GM12878 (cell line): Measurements from ENCODE around the gene CNTN4. TPM values are rescaled to one million over a fixed set of nuclear protein-coding genes. Genes with fewer than 3 reads are reported as not detected.

Experiments
- ATAC-seq: fragments of 200-7000 bp; cut with Tn5 transposase; 3 replicates; pipeline ENCODE4 v1.9.1; 2020; ENCODE audit warnings: mild to moderate bottlenecking, moderate library complexity
- BruUV-seq: library from RNA; stranded (reverse); fragments of 400-500 nt; replicated peaks from 2 replicates; lab custom pipeline; 2021; lab: Mats Ljungman, UMichigan
- CTCF ChIA-PET: fragments of 300-600 bp; sonication (Branson Sonifier 250); formaldehyde crosslinking; extraction: SDS; loops from one replicate; lab custom pipeline; 2021; ENCODE audit warnings: inconsistent platforms; lab: Yijun Ruan, JAX
- POLR2A ChIA-PET: fragments of 350-600 bp; formaldehyde crosslinking; extraction: SDS; loops from one replicate; lab custom pipeline; 2021; ENCODE audit warnings: inconsistent platforms; lab: Charles Lee
- RAD21 ChIA-PET: fragments of 300-600 bp; sonication (Branson Sonifier 250); formaldehyde crosslinking; loops from one replicate; lab custom pipeline; 2023; ENCODE audit warnings: antibody characterized with exemption; ENCODE audit not compliant: unreplicated experiment; lab: Charles Lee
- SMC1A ChIA-PET: fragments of 300-600 bp; sonication (Branson Sonifier 250); formaldehyde crosslinking; loops from one replicate; lab custom pipeline; 2023; ENCODE audit not compliant: unreplicated experiment, uncharacterized antibody; lab: Charles Lee
- DNase-seq: peaks from one replicate; pipeline ENCODE4 v3.0.0-alpha.2; 2011; ENCODE audit warnings: low read depth, low spot score
- FAIRE-seq: peaks from 3 replicates; lab custom pipeline; 2011; peaks lifted over from hg19 to GRCh38; lab: Jason Lieb, UNC
- H2AFZ ChIP-seq: 2 replicates; pipeline ENCODE4 v1.6.0; 2011; ENCODE audit warnings: low read depth, low read length, control low read depth; ENCODE audit not compliant: control insufficient read depth
- H3K27ac ChIP-seq: 2 replicates; pipeline ENCODE4 v1.5.1; 2011; ENCODE audit warnings: control low read depth; ENCODE audit not compliant: control insufficient read depth, insufficient read depth
- H3K27me3 ChIP-seq, 2 experiments: replicated peaks in 1 of 2; 2 replicates each; pipeline versions ENCODE4 v1.6.0 to v1.6.1; 2011; ENCODE audit warnings: low read length in 1 of 2; ENCODE audit not compliant: control insufficient read depth in 2 of 2, insufficient read depth in 2 of 2
- H3K36me3 ChIP-seq, 2 experiments: 2 replicates each; pipeline ENCODE4 v1.5.1; 2011; ENCODE audit warnings: low read length in 1 of 2; ENCODE audit not compliant: control insufficient read depth in 2 of 2, insufficient read depth in 2 of 2
- H3K4me1 ChIP-seq: 2 replicates; pipeline ENCODE4 v1.6.1; 2011; ENCODE audit warnings: mild to moderate bottlenecking, low read length, moderate library complexity, mixed read lengths; ENCODE audit not compliant: control insufficient read depth, insufficient read depth
- H3K4me2 ChIP-seq: 2 replicates; pipeline ENCODE4 v1.6.0; 2011; ENCODE audit warnings: control low read depth; ENCODE audit not compliant: control insufficient read depth, insufficient read depth
- H3K4me3 ChIP-seq: fragments of 200-600 bp; sonication (generic); 2 replicates; pipeline ENCODE4 v1.5.1; 2016
- H3K79me2 ChIP-seq: 2 replicates; pipeline ENCODE4 v1.6.0; 2011; ENCODE audit warnings: low read length; ENCODE audit not compliant: control insufficient read depth, insufficient read depth
- H3K9ac ChIP-seq: 2 replicates; pipeline ENCODE4 v1.8.0; 2011; ENCODE audit warnings: low read length, control low read depth, mixed read lengths; ENCODE audit not compliant: control insufficient read depth, insufficient read depth
- H3K9me3 ChIP-seq: replicated peaks from 3 replicates; pipeline ENCODE4 v1.5.1; 2011; ENCODE audit warnings: mild to moderate bottlenecking, low read length; ENCODE audit not compliant: control insufficient read depth, insufficient read depth
- H4K20me1 ChIP-seq: 2 replicates; pipeline ENCODE4 v1.6.0; 2011; ENCODE audit not compliant: control insufficient read depth, insufficient read depth
- BCL11A ChIP-seq: IDR thresholded peaks from 2 replicates; pipeline ENCODE4 v1.6.1; 2011; ENCODE audit warnings: low read depth, low read length
- BRCA1 ChIP-seq: IDR thresholded peaks from 2 replicates; pipeline ENCODE4 v1.6.1; 2011; ENCODE audit warnings: low read depth, low read length, improper control_type of control experiment
- CEBPB ChIP-seq, 2 experiments: fragments of 150-350 bp in 1 of 2; IDR thresholded peaks; 2 replicates each; pipeline ENCODE4 v1.6.1; 2012 to 2014; ENCODE audit warnings: low read depth in 2 of 2, low read length in 2 of 2, borderline replicate concordance in 1 of 2, inconsistent platforms in 1 of 2
- EED ChIP-seq: sonication (generic); IDR thresholded peaks from 2 replicates; pipeline ENCODE4 v1.6.1; 2016; ENCODE audit warnings: antibody characterized with exemption, low read depth
- IKZF1 ChIP-seq: fragments of 450-650 bp; conservative IDR thresholded peaks from 2 replicates; pipeline ENCODE4 v1.6.1; 2017; ENCODE audit warnings: antibody characterized with exemption, mild to moderate bottlenecking
- IRF4 ChIP-seq: IDR thresholded peaks from 2 replicates; pipeline ENCODE4 v1.6.1; 2011; ENCODE audit warnings: low read depth, low read length
- NFYA ChIP-seq: IDR thresholded peaks from 2 replicates; pipeline ENCODE4 v1.6.1; 2011; ENCODE audit warnings: low read depth, mild to moderate bottlenecking, low read length, improper control_type of control experiment, borderline replicate concordance
- NKRF ChIP-seq: fragments of 450-650 bp; conservative IDR thresholded peaks from 2 replicates; pipeline ENCODE4 v1.6.1; 2017; ENCODE audit warnings: mild to moderate bottlenecking, moderate library complexity
- PAX8 ChIP-seq: fragments of 450-650 bp; IDR thresholded peaks from 2 replicates; pipeline ENCODE4 v1.6.1; 2017; ENCODE audit warnings: mild to moderate bottlenecking, moderate library complexity
- RUNX3 ChIP-seq: IDR thresholded peaks from 2 replicates; pipeline ENCODE4 v1.6.1; 2012; ENCODE audit warnings: low read length, inconsistent platforms
- SIX5 ChIP-seq: IDR thresholded peaks from 2 replicates; pipeline ENCODE4 v1.6.1; 2011; ENCODE audit warnings: mild to moderate bottlenecking, low read depth, low read length, moderate library complexity; ENCODE audit not compliant: severe bottlenecking
- WGBS: methylation state at CpG from one replicate; pipeline ENCODE4 v1.1.6; 2016; ENCODE audit warnings: low lambda C conversion rate; ENCODE audit not compliant: insufficient replicate concordance, insufficient coverage; ENCODE audit errors: missing lambda C conversion rate; 5-methylcytosine and 5-hydroxymethylcytosine counted together
- in situ Hi-C: fragments of 300-500 bp; cut with MboI; formaldehyde crosslinking; loops from 9 replicates; pipeline ENCODE4 v1.14.3; 2018; ENCODE audit warnings: mixed read lengths
- intact Hi-C: fragments of 100-400 bp; cut with micrococcal nuclease; formaldehyde crosslinking; loops from one replicate; pipeline ENCODE4 v1.14.2; 2022; ENCODE audit not compliant: unreplicated experiment
- polyA plus RNA-seq, 11 experiments: library from polyadenylated mRNA; depleted of rRNA in 4 of 11; unstranded in 6 of 11; stranded (reverse) in 5 of 11; fragments of >200 nt; fragmentation: Nextera tagmentation in 4 of 11; fragmentation: Illumina TruSeq in 1 of 11; extraction: Ambion mirVana in 4 of 11; extraction: Trizol in 1 of 11; gene quantifications; 1 replicate in 1 of 11; 2 replicates in 10 of 11; pipeline versions ENCODE4 v1.2.1 to v1.2.3, GENCODE V29; 2011 to 2016; ENCODE audit warnings: inconsistent platforms in 2 of 11, missing spikeins in 2 of 11, low read depth in 1 of 11
- total RNA-seq, 4 experiments: library from RNA; depleted of rRNA in 3 of 4; stranded (reverse); fragments of >200 nt in 3 of 4; fragmentation: Illumina TruSeq in 1 of 4; extraction: Trizol in 1 of 4; gene quantifications; 2 replicates each; pipeline versions ENCODE4 v1.2.1 to v1.2.3, GENCODE V29; 2013 to 2021

Gene CNTN4
- total and polyA plus RNA-seq, 10 of the 15 experiments (the other 5 are each of a cell fraction or from before 2014, with no cell fraction given) = 0.05 to 0.43 (median 0.15) TPM; not detected in 1

GRCh38 chr3:2246873-2247648 lies 148.4 kb downstream of the CNTN4 start:
- H3K4me2 ChIP-seq = no peak overlapping the region
- FAIRE-seq (no peak), ATAC-seq (no peak), DNase-seq (no peak)
- H3K4me1 ChIP-seq = no peaks in the 10 kb centered on the region
- H3K27ac ChIP-seq = no peak overlapping the region
- intact Hi-C loops (no loop called here), in situ Hi-C loops (no loop called here)
- H3K4me3 ChIP-seq = no peak overlapping the region
- no peaks in the 10 kb centered on the region for H4K20me1 ChIP-seq
- ChIA-PET POLR2A (no interaction called here), CTCF (no interaction called here), SMC1A (no interaction called here), RAD21 (no interaction called here)
- no peaks in the 10 kb centered on the region for H3K79me2 ChIP-seq
- 13% methylated on average over 6 of the region's 6 CpGs for WGBS
- H3K36me3 ChIP-seq = no peaks in the 10 kb centered on the region
- no peak overlapping the region for H2AFZ ChIP-seq
- no peaks in the 10 kb centered on the region for H3K9me3 ChIP-seq
- H3K27me3 ChIP-seq = no peaks in the 10 kb centered on the region
- no TSS peak for BruUV-seq
- TF ChIP-seq CEBPB (IDR thresholded peaks at IDR 0.05; ENCODE audit: borderline replicate concordance in 1 of 2, low read depth in 2 of 2, low read length in 2 of 2) = no peak
- TF ChIP-seq BRCA1 = no peak
- TF ChIP-seq RUNX3 = no peak
- TF ChIP-seq BCL11A = no peak
- TF ChIP-seq SIX5 = no peak
- no peak for TF ChIP-seq IKZF1
- TF ChIP-seq EED = no peak
- no peak for TF ChIP-seq NFYA
- TF ChIP-seq PAX8 = no peak
- TF ChIP-seq NKRF = no peak
- no peak for TF ChIP-seq IRF4
- no peak overlapping the region for H3K9ac ChIP-seq
